AG09319 (cell line): ENCODE results near the gene AMT.

Source experiments
- DNase-seq: peaks from one replicate; pipeline ENCODE4 v3.0.0-alpha.2; 2010; ENCODE audit warnings: low read depth; ENCODE audit errors: extremely low read depth
- TF ChIP-seq, protein P1 (sequence below): IDR thresholded peaks from 2 replicates; pipeline ENCODE4 v1.5.1; 2011; ENCODE audit warnings: low read depth, mild to moderate bottlenecking, inconsistent platforms, low read length, moderate library complexity

The AMT gene

DNA sequence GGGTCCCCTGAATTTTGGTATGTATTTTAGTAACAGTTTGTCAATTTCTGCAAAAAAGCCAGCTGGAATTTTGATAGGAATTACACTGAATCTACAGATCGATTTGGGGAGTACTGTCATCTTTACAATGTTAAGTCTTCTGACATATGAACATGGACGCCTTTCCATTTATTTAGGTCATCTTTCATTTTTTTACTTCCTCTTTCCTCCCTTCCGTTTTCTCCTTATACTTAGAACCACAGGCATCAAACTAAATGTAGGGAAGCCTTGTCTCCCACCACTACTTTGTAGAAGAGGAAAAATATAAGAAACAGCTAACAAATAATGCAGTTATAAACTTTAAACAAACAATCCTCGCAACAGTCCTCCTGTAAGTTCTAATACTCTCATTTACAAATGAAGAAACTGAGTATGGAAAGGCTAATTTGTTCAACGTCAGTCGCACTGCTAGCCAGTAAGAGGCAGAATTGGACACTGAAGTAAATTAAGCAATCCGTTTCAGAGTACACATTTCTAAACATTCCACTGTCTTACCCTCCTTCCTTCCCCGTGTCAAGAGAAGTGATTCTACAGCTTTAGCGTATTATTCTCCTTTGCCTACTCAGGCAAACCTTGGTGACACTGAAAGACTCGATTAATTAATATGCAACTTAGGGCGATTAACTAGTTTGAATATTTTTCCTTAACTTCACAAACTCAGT is 36.1 kb downstream of the AMT start:
- TF ChIP-seq, protein P1, sequence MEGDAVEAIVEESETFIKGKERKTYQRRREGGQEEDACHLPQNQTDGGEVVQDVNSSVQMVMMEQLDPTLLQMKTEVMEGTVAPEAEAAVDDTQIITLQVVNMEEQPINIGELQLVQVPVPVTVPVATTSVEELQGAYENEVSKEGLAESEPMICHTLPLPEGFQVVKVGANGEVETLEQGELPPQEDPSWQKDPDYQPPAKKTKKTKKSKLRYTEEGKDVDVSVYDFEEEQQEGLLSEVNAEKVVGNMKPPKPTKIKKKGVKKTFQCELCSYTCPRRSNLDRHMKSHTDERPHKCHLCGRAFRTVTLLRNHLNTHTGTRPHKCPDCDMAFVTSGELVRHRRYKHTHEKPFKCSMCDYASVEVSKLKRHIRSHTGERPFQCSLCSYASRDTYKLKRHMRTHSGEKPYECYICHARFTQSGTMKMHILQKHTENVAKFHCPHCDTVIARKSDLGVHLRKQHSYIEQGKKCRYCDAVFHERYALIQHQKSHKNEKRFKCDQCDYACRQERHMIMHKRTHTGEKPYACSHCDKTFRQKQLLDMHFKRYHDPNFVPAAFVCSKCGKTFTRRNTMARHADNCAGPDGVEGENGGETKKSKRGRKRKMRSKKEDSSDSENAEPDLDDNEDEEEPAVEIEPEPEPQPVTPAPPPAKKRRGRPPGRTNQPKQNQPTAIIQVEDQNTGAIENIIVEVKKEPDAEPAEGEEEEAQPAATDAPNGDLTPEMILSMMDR = no peak
- no peak for DNase-seq

DNA sequence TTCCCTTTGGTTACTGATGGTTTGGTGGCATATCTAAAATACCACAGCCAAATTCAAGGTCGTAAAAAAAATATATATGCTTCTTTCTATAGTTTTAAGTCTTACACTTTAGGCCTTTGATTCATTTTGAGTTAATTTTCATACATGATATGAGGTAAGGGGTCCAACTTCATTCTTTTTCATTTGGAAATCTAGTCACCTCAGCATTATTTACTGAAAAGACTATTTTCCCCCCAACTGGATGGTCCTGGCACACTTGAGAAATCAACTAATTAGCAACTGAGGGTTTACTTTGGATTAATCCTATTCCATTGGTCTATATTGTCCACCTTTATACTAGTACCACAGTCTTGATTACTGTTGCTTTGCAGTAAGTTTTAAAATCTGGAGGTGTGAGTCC is 36.7 kb downstream of the AMT start:
- TF ChIP-seq, protein P1 = no peak
- DNase-seq = no peak

DNA sequence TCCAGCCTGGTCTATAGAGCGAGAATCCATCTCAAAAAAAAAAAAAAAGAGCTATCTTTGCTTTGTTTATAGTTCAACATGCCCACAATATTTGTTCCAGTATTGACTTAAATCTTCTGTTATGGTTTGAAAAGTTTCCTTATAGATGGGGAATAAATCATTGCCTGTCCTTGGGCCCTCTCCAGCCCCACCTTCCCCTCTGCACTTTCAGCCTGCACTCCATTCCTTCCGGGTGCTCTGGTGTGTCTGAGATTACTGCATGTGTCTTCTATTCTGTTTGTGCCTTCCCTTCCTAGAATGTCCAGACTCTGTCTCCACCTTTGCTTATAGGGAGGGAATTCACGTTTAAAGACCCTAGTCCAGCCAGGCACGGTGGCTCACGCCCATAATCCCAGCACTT is 38.9 kb downstream of the AMT start:
- TF ChIP-seq, protein P1 = no peak
- no peak for DNase-seq

DNA sequence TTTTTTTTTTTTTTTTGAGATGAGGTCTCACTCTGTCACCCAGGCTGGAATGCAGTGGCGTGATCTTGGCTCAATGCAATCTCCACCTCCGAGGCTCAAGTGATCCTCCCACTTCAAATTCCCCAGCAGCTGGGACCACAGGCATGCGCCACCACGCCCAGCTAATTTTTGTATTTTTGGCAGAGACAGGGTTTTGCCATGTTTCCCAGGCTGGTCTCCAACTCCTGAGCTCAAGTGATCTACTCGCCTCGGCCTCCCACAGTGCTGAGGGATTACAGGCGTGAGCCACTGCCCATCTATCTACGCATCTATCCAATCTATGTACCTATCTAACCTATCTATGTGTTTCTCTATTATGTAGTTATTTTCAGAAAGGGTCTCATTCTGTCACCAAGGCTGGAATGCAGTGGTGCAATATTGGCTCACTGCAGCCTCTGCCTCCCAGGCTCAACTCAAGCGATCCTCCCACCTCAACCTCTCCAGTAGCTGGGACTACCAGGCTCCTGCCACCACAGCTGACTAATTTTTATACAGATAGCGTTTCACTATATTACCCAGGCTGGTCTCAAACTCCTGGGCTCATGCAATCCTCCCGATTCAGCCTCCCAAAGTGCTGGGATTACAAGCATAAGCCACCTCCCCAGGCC is 43.9 kb downstream of the AMT start:
- TF ChIP-seq, protein P1 = no peak
- DNase-seq = peak; percentile 77

DNA sequence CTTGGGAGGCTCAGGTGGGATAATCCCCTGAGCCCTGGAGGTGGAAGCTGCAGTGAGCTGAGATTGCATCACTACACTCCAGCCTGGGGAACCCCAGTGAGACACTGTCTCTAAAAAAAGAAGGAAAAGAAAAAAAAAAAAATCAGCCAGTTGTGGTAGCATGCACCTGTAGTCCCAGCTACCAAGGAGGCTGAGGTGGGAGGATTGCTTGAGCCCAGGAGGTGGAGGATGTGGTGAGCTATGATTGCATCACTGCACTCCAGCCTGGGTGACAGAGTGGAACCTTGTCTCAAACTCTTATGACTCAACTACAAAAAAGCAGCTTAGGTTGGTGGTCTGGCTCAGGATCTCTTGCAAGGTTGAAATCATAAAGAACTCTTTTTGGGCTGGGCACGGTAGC is 44.8 kb downstream of the AMT start:
- TF ChIP-seq, protein P1 = no peak
- DNase-seq = no peak

DNA sequence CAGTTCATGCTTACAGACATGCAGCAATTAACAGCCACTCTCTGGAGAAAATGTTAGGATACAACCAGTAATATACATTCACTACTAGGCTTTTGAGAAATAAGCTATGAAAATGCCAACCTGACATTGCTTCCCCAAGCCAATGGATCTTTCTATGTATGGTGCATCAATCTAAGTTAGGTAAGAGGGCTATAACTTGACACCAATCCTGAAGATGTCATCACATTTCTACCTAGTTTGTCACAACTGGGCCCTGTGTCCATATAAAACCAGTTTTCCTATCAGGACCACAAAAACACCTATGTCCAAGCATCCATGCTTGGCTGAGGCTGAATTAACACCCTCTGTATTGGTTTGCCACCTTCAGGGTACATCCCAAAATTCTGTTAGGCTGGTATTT is 50.3 kb downstream of the AMT start:
- TF ChIP-seq, protein P1 = no peak
- DNase-seq = no peak

DNA sequence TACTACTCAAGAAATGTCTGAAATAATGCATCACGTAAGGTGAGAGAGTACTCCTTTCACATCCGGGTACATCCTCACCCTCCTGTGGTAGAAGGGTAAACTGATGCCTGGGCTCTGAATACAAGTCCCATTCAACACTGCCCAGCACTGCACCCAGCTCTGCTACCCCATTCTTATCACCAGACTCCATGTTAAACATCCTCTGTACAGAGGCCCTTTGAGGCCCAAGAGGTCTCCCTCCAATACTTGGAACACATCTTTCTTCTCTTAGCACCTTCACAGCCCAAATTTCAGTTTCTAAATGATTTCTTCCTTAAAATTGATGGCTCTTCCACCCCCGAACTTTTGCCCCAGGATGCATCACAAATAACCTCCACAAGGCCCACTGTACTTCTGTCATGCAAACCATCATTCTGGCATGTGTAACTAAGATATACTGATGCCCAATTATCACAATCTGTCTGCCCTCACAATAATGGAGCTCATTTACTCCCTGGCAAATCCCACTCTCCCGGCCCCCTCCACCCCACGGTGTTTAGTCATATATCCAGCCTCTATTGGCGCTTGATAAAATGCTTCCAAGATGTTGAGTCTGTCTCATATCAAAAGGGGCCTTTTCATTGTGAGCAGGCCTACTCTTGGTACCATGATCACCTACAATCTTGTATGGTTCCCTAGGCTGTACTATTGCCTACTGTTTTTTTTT is 51.5 kb downstream of the AMT start:
- TF ChIP-seq, protein P1 = no peak
- DNase-seq = no peak
